Measurements from ENCODE around the gene ZBTB3.
"Not testable (repeated sequence)": the region's sequence is repeated elsewhere in the genome, so short reads cannot be mapped to it uniquely, and the experiment has no call there.

ZBTB3 gene

DNA sequence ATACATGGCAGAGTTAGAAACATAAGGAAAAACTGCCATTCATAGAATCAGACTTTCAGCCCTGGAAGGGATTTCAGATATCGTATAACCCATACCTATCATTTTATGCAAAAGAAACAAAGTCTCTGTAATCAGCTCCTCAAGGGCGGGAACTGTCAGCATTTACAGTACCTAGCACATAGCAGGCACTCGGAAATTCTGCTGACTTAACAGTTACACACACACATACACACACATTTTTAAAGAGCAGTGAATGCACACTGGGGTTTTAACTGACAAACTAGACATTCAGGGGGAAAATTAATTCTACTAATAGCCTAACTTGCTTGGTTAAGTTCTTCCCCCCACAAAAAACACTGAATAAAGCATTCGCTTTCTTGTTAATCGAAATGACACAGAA is 37.8 kb downstream of the ZBTB3 start:
- DNase-seq (ENCODE audit: low spot score), result no peak

GRCh38 chr11:62715150-62716130 is 38.5 kb downstream of the ZBTB3 start:
- DNase-seq (ENCODE audit: low spot score), result no peak

- no peak for DNase-seq (ENCODE audit: low spot score)
Observed at GRCh38 chr11:62713343-62713742, 40.6 kb downstream of the ZBTB3 start.

- DNase-seq (ENCODE audit: low spot score), result no peak
Observed at GRCh38 chr11:62712861-62713260, 41.1 kb downstream of the ZBTB3 start.

GRCh38 chr11:62712276-62712812 is 41.6 kb downstream of the ZBTB3 start:
- no peak for DNase-seq (ENCODE audit: low spot score)

DNA sequence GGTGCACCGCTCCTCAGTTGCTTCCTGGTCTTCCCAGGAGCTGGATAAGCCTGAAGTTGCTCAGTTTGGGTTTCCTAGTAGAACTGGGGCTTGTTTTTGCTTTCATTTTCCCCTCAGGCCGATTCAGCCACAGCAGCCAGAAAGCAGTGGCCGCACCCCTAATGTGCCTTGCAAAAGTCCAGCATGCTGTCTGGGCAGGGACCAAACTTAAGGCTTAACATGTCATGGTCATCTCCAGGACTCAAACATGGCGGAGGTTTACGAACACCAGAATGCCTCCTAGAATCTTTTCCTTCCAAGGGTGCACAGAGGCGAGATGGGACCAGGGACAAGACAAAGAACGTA is 44.0 kb downstream of the ZBTB3 start:
- DNase-seq (ENCODE audit: low spot score), result no peak

DNA sequence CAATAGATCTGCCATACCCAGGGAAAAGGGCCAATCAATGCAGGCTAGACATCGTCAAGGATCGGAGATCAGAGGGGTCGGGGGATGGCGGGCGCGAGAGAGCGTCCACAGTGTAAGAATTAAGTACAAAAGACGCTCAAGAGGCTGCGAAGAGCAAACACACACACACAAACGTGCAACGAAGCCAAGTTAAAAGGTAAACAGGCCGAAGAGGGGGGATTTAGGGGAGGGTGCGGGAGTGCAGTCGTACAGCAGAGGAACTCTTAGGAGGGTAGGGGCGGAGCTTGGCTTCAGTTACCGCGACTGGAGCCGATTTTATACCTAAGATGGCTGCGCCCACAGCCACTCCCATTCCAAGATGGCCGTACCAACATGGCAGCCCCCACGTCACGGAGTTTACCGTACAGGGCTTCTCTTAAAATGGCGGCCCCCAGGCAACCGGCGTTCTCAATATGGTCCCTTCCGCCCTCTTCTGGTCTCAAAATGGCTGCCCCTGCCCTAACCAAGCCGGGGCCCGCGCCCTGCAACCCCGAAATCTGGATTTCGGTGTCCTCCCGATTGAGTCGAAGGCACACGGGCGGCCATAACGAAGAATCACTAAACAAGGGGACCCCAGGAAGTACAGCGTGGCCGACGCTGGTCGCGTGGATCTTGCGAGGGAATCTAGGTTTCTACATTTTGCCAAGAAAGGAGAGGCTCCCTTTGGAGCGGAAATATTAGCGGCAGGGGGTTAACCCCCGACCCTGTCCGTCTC is 44.5 kb downstream of the ZBTB3 start:
- no peak for DNase-seq (ENCODE audit: low spot score)

- no peak for DNase-seq (ENCODE audit: low spot score)
Observed at GRCh38 chr11:62708793-62709192, 45.2 kb downstream of the ZBTB3 start.

DNA sequence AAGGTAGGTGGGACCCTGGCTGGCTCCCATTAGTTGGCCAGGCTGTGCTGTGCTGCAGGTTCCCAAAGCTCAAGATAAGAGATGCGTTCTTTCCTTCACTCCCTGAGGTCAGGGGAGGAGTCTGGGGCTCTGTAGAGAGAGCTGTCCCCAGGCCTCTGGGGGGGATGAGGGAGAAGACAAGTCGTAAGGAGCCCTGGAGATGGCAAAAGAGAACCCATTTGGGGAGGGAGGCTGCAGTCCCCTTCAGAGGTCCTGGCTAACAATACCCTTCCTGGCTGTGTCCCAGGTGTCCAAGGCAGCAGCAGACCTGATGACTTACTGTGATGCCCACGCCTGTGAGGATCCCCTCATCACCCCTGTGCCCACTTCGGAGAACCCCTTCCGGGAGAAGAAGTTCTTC is 45.6 kb downstream of the ZBTB3 start:
- DNase-seq (ENCODE audit: low spot score), result no peak

GRCh38 chr11:62707277-62707861 is 46.6 kb downstream of the ZBTB3 start, which contains the start of the genes BSCL2 and GNG3:
Gene BSCL2, minus strand, starts transcription at chr11:62707424. Its CDS starts 229 bp downstream, at chr11:62707195.
Gene GNG3, plus strand, starts transcription at chr11:62707676. Its CDS starts 620 bp downstream, at chr11:62708296.
- no peak for DNase-seq (ENCODE audit: low spot score)

- no peak for DNase-seq (ENCODE audit: low spot score)
Observed at GRCh38 chr11:62706850-62707247, 47.1 kb downstream of the ZBTB3 start.

GRCh38 chr11:62705880-62706849 is 47.8 kb downstream of the ZBTB3 start:
- DNase-seq (ENCODE audit: low spot score), result peak; percentile 90

GRCh38 chr11:62705413-62705812 is 48.5 kb downstream of the ZBTB3 start:
- no peak for DNase-seq (ENCODE audit: low spot score)

DNA sequence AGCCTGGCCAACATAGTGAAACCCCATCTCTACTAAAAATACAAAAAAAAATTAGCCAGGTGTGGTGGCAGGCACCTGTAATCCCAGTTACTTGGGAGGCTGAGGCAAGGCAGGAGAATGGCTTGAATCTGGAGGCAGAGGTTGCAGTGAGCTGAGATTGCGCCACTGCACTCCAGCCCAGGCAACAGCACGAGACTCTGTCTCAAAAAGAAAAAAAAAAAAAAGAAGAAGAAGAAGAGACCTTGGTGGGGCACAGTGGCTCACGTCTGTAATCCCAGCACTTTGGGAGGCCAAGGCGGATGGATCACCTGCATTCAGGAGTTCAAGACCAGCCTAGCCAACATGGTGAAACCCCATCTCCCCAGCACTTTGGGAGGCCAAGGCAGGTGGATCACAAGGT is 50.0 kb downstream of the ZBTB3 start:
- not testable (repeated sequence) for DNase-seq (ENCODE audit: low spot score)

DNA sequence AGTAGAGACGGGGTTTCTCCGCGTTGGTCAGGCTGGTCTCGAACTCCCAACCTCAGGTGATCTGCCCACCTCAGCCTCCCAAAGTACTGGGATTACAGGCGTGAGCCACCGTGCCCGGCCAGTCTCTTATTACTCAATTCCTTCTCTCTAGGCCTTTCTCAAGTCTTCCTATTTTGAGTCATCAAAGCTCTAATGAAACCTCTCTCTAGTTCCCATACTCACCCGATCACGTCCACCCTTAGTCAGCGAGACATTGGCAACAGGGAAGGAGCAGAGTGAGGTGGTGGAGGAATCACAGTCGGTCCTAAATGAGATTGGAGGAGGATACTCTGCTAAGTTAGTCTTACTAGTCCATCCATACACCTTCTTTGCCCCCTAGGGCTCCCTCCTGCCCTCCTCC is 51.7 kb downstream of the ZBTB3 start:
- no peak for DNase-seq (ENCODE audit: low spot score)
